GM18508 (cell line): Measurements from ENCODE around the gene HPS4.
"Not testable (repeated sequence)": the region's sequence is repeated elsewhere in the genome, so short reads cannot be mapped to it uniquely, and the experiment has no call there.

Experiments
- ATAC-seq: cut with Tn5 transposase; IDR thresholded peaks from one replicate; pipeline ENCODE4 v1.9.1; 2021; ENCODE audit warnings: moderate number of reproducible peaks; ENCODE audit not compliant: insufficient read depth, unreplicated experiment

HPS4 gene

DNA sequence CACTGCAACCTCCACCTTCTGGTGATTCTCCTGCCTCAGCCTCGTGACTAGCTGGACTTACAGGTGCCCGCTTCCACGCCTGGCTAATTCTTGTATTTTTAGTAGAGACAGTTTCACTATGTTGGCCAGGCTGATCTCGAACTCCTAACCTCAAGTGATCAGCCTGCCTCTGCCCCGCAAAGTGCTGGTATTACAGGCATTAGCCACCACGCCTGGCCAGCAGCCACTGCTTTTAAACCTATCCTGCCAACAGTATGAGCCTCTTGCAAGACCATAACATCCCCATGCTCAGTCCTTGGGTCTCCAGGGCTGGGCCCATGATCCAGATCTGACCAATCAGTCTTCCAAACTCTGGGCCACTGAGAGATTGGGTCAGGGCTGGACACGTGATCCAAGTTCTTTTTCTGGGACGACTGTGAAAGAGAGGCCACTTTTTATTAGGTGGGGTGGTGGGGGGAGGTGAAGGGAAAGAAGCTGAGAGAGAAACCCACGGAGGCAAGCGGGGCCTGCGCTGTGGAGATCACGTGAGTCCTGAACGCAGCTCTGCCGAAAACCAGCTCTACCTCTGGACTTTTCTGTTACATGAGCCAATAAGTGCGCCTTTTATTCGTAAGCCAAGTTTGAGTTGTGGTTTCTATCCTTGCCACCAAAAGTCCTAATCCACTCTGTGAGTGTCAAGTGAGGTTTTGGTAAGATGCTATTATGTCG, 36.6 kb downstream of the HPS4 start:
- ATAC-seq: no peak

GRCh38 chr22:26445577-26446275, 37.9 kb downstream of the HPS4 start:
- ATAC-seq: no peak

- no peak for ATAC-seq
These were observed 38.8 kb downstream of the HPS4 start for GRCh38 chr22:26444777-26445176.

GRCh38 chr22:26443901-26444690, 39.5 kb downstream of the HPS4 start:
- ATAC-seq: no peak

DNA sequence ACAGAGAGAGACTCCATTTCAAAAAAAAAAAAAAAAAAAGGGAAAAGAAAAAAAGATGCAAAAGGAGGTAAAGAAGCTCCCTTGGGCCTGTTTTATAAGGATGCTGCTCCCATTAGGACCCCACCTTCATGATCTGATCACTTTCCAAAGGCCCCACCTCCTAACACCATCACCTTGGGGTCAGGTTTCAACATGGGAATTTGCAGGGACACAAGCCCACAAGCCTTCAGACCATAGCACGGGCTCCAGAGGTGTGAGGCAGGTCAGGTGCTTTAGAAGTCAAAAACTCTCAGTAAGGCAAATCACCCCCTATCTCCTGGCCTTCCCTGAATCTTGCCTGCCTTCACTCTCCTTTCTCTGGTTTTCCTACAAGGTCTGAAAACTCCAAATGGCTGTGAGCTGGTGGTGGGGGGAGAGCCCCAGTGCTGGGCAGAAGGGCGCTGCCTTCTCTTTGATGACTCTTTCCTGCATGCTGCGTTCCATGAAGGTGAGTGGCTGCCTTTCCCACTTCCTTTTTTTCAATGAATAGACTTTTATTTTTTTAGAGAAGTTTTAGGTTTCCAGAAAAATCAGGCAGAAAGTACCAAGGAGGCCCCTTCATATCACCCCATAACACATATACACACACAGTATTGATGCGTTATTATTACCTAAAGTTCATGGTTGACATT, 41.4 kb downstream of the HPS4 start:
- no peak for ATAC-seq

GRCh38 chr22:26439559-26439958, 44.0 kb downstream of the HPS4 start:
- ATAC-seq: no peak

DNA sequence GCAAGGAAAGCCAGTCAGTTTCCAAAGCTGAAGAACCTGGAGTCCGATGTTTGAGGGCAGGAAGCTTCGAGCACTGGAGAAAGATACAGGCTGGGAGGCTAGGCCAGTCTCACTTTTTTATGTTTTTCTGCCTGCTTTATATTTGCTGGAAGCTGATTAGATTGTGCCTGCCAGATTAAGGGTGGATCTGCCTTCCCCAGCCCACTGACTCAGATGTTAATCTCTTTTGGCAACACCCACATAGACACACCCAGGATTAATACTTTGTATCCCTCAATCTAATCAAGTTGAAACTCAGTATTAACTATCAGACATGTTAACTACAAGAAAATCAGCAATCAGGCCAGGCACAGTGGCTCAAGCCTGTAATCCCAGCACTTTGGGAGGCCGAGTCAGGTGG, 44.8 kb downstream of the HPS4 start:
- ATAC-seq: not testable (repeated sequence)

DNA sequence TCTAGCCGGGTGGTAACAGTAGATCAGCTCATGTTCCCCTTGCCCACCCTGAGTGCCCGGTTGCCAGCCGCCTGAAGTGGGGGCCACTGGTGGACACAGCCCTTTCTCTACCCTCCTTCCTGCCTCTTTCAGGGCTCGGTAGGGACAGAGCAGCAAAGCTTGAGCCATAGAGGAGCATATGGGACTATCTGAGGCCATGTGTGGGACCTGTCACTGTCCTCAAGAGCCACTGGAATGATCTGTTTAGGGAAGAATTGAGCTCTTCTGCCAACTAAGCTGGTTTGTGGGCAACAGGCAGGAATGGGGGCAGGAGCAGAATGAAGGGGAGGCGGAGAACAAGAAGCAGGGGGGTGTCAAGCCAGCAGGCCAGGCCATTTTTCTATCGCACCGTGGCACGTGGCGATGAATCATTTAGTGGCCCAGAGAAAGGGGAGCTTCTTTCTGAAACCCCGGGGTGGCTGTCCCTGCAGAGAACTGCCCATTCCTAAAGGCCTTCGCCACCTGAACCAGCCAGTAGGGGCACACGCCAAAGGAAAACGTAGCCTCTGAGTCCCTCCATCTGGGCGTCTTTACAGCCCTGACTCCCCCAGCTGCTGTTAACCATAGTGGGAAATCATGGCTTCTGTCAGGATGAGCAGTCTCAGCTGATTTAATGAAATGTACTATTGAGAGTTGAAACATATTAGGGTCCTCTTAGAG, 45.7 kb downstream of the HPS4 start:
- no peak for ATAC-seq

DNA sequence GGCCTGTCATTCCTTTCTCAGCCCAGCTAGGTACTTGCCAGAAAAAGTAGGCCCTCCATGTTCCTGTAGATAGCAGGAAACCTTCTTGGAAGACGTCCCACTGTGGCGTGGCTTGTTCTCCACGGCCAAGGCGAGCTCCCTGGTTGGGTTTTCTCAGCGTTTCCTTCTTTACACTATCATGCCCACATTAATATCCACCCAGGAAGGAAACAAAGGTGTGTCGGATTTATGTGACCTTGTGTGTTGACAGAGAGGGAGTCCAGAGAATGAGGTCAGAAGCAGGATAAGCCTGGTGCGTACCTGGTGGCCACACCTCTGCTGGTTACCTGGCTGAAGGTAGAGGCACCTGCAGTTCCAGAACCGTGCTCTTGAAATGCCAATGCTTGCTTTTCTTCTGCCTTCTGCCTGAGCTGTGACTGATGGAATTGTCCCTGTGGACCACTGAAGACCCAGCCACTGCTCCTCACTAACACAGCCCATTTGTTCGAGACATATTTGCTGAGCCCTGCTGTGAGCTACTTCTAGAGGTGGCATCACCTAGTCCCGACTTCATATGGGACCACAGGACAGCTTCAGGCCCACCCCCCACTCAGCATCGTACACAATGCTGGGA, 46.6 kb downstream of the HPS4 start:
- no peak for ATAC-seq

- ATAC-seq: no peak
These were observed 48.1 kb downstream of the HPS4 start for GRCh38 chr22:26435327-26436093.

DNA sequence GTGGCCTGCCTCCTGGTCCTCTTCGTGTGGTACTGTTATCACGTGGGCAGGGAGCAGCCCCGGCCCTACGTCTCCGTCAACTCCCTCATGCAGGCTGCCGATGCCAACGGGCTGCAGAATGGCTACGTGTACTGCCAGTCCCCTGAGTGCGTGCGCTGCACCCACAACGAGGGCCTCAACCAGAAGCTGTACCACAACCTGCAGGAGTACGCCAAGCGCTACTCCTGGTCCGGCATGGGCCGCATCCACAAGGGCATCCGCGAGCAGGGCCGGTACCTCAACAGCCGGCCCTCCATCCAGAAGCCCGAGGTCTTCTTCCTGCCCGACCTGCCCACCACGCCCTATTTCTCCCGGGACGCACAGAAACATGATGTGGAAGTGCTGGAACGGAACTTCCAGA, 49.8 kb downstream of the HPS4 start:
- no peak for ATAC-seq

DNA sequence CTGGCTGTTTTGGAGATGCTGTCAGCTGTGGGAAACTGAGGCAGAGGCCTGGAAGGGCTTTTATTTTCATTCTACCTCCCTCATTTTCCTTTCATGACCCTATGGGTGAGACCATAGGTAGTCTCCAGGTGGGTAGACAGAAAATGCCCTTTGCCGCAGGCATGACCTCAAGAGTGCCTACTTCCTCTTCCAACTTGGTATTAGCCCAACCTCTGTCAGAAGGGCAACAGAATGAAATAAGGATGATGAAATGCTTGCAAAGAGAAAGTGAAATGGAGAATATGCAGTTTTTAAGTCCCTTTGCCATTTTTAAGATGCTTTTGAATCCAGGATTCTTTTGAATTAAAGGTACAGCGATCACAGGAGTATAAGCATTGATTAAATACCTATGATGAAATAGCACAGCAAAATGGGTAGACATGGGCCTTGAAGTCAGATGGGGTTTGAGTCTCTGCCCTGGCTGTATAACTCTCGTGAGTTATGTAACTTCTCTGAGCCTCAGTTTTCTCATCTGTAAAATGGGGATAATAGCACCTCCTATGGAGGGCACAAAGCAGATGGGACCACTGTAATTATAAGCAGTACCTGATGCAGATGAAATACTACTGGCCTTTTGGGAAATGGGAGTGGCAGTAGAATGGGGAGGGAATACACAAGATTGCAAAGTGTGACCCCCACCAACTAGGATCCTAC, 50.8 kb downstream of the HPS4 start:
- no peak for ATAC-seq

- ATAC-seq: no peak
These were observed 52.2 kb downstream of the HPS4 start for GRCh38 chr22:26431261-26431995.

DNA sequence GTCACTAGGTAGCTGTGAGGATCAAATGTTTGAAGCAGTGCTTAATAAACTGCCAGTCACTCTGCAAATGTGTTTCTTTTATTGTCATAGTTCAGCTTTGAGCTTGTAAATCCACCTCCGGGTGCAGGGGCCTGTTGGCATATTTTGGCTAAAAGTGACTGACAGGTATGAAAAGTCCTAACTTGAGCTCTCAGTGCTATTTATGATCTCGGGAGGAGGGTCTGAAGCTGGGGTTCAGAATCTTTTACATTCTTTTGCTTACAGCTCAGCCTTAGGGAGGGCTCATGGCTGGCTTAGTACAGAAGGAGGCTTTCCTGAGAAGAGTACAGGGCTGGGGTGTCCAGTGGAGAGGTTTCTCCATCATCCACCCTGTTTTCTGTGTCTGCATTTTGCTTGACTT, 53.0 kb downstream of the HPS4 start:
- ATAC-seq: no peak

GRCh38 chr22:26429458-26430286, 53.9 kb downstream of the HPS4 start:
- no peak for ATAC-seq

DNA sequence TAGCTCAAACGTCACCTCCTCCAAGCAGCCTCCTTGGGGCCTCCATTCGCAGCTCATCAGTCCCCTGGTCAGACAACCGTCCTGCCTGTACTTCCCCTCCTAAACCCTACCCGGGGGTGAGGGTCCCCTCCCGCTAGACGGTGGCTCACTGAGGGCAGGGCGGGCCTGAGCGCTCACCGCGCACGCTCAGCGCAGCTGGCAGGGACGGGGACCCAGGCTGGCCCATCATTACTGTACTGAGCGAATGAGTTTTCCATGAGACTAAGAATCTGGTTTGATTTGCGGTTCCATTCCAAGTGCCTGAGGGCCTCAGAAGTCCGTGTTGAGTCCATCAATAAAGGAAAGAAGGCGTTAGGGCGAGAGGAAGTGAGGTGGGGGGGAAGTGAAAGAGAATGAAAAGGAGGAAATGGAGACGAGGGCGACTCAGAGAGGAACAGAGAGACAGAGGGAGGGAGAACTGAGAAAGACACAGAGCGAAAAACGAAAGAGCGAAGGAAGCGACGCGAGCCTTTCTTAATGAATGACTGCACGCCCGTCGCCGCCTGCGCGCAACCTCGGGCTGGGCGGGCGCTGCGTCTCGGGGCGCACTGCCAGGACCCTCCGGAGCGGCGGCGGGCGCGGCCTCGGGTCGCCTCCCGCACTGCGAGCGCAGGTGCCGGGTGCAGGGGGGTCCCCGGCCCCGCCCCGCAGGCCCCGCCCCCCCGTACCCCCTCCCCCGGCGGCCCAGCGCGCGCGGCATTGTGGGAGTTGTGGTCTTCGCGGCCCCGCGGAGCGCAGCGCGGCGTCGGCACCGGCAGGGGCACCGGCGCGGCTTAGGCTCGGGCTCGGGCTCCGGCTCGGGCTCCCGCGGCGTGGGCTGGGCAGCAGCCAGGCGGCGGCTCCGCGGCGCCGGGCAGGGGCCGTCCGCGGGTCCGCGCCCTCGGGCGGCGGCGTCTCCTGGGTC, 54.8 kb downstream of the HPS4 start, which contains the start of gene ASPHD2:
TSS of gene ASPHD2 (plus strand) at position 746 of the 943 bp plus-strand sequence. CDS start 4,356 bp downstream, outside the sequence.
- ATAC-seq: no peak
